ENCODE data around the gene INKA1.
"Not testable (repeated sequence)": the region's sequence is repeated elsewhere in the genome, so short reads cannot be mapped to it uniquely, and the experiment has no call there.

Gene INKA1

GRCh38 chr3:49779358-49780079 is 23.5 kb upstream of the INKA1 start:
- POLR2A ChIA-PET = interaction anchor here (0.6 kb wide), 1 partner anchor 456 kb away, joined by 5 read pairs; the partner anchor contains the start of gene GNAI2
- TF ChIP-seq, protein P1, sequence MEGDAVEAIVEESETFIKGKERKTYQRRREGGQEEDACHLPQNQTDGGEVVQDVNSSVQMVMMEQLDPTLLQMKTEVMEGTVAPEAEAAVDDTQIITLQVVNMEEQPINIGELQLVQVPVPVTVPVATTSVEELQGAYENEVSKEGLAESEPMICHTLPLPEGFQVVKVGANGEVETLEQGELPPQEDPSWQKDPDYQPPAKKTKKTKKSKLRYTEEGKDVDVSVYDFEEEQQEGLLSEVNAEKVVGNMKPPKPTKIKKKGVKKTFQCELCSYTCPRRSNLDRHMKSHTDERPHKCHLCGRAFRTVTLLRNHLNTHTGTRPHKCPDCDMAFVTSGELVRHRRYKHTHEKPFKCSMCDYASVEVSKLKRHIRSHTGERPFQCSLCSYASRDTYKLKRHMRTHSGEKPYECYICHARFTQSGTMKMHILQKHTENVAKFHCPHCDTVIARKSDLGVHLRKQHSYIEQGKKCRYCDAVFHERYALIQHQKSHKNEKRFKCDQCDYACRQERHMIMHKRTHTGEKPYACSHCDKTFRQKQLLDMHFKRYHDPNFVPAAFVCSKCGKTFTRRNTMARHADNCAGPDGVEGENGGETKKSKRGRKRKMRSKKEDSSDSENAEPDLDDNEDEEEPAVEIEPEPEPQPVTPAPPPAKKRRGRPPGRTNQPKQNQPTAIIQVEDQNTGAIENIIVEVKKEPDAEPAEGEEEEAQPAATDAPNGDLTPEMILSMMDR (IDR thresholded peaks at IDR 0.05; ENCODE audit: control extremely low read depth, extremely low read depth, low read depth, missing control alignments) = no peak
- CTCF ChIA-PET = interaction anchor here (0.7 to 2.4 kb wide), 4 partner anchors 23 to 60 kb away, joined by 3 to 8 read pairs (median 4); partner anchors contain the start of gene INKA1
- no peak for DNase-seq (ENCODE audit: extremely low spot score)

GRCh38 chr3:49780080-49780974 is 22.7 kb upstream of the INKA1 start:
- CTCF ChIA-PET = interaction anchor here (0.7 to 1.6 kb wide), 2 partner anchors 23 to 59 kb away, joined by 3 to 5 read pairs; partner anchors contain the start of gene INKA1
- DNase-seq (ENCODE audit: extremely low spot score) = no peak
- POLR2A ChIA-PET = interaction anchor here (0.6 kb wide), 1 partner anchor 456 kb away, joined by 5 read pairs; the partner anchor contains the start of gene GNAI2
- TF ChIP-seq, protein P1 (IDR thresholded peaks at IDR 0.05; ENCODE audit: control extremely low read depth, extremely low read depth, low read depth, missing control alignments) = no peak

- ChIA-PET CTCF (interaction anchor here (1.6 kb wide), 1 partner anchor 58 kb away, joined by 5 read pairs; no protein-coding TSS in a partner anchor), POLR2A (interaction anchor here (1.0 kb wide), 1 partner anchor 23 kb away, joined by 3 read pairs; no protein-coding TSS in a partner anchor)
- DNase-seq (ENCODE audit: extremely low spot score) = not testable (repeated sequence)
Observed at GRCh38 chr3:49780975-49781365, 22.1 kb upstream of the INKA1 start.

- TF ChIP-seq, protein P1 (IDR thresholded peaks at IDR 0.05; ENCODE audit: control extremely low read depth, extremely low read depth, low read depth, missing control alignments) = no peak
- no peak for DNase-seq (ENCODE audit: extremely low spot score)
- ChIA-PET POLR2A (interaction anchor here (1.0 kb wide), 1 partner anchor 22 kb away, joined by 3 read pairs; no protein-coding TSS in a partner anchor), CTCF (interaction anchor here (1.4 kb wide), 1 partner anchor 22 kb away, joined by 4 read pairs; the partner anchor contains the start of gene INKA1)
Observed at GRCh38 chr3:49781415-49782199, 21.5 kb upstream of the INKA1 start.

- POLR2A ChIA-PET; DNase-seq (ENCODE audit: extremely low spot score): not testable (repeated sequence)
- CTCF ChIA-PET = interaction anchor here (1.4 kb wide), 1 partner anchor 21 kb away, joined by 4 read pairs; the partner anchor contains the start of gene INKA1
Observed at GRCh38 chr3:49782277-49782676, 20.8 kb upstream of the INKA1 start.

- ChIA-PET POLR2A (interaction anchor here (0.6 to 1.1 kb wide), 3 partner anchors 14 to 51 kb away, joined by 3 to 6 read pairs (median 6); partner anchors contain the start of genes CDHR4 and INKA1), CTCF (interaction anchor here (1.0 to 3.8 kb wide), 3 partner anchors 13 to 54 kb away, joined by 3 to 33 read pairs (median 5); partner anchors contain the start of gene INKA1)
- DNase-seq (ENCODE audit: extremely low spot score) = no peak
- TF ChIP-seq, protein P1 (IDR thresholded peaks at IDR 0.05; ENCODE audit: control extremely low read depth, extremely low read depth, low read depth, missing control alignments) = no peak
Observed at GRCh38 chr3:49785565-49786356, 17.3 kb upstream of the INKA1 start.
